CD4-positive, alpha-beta T cell treated with Interferon alpha-2 for 1 hour (primary cell): Measurements from ENCODE around the gene DSC3.

Experiments
- DNase-seq, 2 donors: peaks; one replicate each; pipeline ENCODE4 v3.0.0-alpha.2; 2020 to 2022

Gene DSC3

DNA sequence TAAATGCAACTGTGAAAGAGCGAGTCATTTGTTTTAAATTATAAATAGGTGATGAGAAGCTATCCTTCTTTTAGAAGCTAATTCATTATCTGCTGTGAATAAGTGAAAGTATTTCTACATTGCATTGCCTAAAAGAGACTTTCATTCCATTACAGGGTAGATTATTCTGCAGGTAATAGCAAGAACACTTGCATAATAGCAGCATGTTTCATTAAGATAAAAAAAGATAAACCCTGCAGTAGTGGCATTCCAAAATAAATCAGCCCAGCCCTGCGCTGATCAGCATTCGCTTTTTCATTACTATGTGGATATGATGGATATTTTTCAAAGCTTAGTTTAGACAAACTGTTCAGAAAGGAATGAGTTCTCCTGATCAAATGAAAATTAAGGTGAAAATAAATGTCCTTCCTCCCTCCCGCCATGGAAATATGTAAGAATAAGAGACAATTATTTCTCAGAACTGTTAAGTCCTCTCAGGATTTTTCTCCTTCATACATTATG lies 72.8 kb downstream of the DSC3 start:
- no peak for DNase-seq

DNA sequence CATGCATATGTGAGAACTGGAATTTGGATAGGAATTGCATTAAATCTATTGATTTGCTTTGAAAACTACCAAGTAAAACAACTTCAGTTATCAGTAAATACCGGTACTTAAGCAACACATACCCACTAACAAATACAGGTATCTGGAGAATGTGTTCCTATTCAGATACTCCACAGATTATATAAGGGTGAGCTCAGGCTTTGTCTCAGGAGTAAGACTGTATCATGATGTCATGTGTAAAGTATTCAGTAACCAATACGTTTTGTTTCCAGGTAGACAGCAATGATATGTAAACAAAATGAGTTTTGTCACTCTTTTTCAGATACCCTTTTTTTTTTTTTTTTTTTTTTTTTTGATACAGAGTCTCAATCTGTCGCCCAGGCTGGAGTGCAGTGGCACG lies 74.8 kb downstream of the DSC3 start:
- no peak for DNase-seq

DNA sequence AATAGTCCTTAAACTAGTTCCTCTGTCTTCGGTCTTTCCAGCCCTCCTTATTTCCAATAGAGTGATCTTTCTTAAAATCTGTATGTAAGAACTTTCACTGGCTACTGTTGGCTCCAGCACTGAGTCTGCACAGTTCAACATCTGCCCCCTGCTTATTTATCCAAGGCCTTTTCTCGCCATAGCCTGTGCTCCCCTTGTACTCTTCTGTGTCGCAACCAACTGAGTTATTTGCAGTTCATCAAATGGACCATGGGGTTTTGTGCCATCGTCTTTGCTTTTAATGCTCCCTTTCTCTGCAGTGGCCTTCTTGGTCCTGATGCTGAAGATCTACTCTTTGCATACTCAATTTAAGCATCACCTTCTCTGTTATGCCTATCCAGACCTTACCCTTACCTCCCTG lies 77.3 kb downstream of the DSC3 start:
- no peak for DNase-seq

DNA sequence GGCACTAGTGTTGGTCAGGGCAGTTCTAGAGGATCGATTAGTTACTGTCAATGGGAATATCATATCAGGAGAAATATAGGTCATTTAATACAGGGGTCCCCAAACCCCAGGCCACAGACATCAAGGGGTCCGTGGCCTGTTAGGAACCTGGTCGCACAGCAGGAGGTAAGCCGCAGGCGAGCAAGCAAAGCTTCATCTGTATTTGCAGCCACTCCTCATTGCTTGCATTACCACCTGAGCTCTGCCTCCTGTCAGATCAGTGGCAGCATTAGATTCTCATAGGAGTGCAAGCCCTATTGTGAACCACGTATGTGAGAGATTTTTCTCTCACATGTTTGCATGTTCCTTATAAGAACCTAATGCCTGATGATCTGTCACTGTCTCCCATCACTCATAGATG lies 81.9 kb downstream of the DSC3 start:
- DNase-seq, result no peak

DNA sequence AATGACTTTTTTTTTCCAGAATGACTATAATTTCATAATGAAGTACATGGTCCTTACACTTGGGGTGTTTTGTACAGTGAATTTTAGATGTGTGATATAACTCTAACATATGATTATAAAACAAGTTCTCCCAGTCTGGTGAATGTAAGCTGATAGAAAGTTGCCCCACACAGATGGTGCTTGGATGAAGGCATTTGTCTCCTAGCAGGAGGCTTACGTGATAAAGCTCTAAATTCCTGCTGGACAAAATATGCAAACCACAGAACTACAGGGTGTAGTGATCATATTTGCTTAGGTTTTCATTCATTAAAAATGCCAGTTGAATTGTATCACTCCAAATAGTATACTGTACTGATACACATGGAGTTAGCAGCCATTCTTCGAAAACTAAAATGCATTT lies 85.5 kb downstream of the DSC3 start:
- no peak for DNase-seq

DNA sequence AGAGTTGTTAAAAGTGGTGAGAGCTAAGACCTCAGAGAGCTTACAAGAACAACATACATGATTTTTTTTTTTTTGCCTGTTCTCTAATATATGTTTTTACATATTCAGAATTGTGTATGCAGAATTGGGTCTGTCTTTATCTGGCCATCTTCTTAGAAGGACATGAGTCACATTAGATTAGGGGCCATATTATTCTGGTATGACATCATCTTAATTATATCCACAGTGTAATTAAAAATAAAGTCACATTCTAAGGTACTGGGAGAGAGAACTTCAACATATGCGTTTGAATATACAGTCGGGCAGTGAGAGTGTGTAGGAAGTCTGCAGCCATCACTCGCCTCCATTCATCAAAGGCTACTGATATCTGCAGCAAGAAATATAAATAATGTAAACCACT lies 88.3 kb downstream of the DSC3 start:
- no peak for DNase-seq

DNA sequence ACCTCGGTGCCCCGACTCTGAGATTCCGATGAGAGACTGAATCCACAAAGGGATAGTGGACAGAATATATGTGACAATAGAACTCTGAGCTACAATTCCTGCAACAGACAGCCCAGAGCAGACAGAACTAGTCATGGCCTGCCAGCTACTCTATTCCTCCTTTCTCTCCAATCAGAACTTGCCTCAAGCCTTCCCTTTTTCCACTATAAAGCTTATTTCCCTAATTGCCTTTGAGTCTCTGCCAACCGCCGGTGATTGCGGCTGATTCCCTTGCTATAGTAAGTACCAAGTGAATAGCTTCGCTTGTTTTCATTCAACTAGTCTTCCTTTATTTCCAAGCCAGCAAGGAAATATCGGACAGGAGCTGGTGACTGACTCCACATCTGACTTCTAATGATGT lies 96.8 kb downstream of the DSC3 start:
- DNase-seq, result no peak

DNA sequence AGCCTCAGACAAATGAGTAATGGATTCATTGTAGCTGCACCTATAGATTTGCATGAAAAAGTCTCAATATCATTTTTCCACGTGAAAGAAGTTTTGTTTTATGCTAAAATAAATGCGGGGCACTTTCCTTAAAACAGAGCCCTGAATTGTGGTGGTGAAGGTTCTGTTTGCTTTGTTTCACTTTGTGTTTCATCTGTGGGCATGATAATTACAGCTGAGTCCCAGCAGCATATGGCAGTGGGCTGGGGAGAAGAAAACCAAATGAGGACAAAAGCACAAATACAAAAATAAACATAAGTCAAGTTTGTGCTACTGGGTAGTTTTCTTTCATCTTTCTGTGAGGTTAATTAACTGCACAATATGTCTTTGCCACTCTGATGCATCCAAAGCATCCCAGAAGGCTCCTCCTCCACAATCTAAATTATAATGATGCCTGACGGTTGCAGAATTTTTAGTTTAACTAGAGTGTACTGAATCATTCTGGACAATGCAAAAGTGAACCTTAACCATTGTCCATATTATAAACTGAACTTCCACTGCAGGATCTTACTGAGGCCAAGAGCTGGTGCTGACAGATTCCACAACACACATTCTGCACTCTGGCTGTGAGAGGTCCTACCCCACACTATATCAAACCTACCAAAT lies 97.6 kb downstream of the DSC3 start:
- no peak for DNase-seq

DNA sequence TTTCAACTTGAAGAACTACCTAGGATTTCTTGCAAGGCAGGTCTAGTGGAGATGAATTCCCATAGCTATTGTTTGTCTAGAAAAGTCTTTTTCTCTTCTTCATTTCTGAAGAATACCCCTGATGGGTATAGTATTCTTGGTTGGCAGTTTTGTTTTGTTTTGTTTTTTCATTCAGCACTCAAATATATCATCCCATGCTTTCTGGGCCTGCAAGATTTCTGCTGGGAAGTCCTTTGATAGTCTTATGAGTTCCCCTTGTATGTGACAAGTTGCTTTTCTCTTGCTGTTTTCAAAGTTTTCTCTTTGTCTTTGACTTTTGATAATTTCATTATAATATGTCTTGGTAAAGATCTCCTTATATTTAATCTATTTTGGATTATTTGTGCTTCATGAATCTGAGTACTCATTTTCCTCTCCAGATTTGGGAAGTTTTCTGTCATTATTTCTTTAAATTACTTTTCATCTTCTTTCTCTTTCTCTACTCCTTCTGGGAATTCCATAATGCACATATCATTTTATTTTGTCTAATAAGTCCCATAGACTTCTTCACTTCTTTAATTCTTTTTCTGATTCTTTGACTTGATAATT lies 101.5 kb downstream of the DSC3 start:
- no peak for DNase-seq
